ENCODE results near the gene DNAJC18. TPM values are rescaled to one million over a fixed set of nuclear protein-coding genes. Genes with fewer than 3 reads are reported as not detected.

Gene DNAJC18
- total RNA-seq, 2 donors from 2014 or later, result 7.3 to 11.5 TPM

DNA sequence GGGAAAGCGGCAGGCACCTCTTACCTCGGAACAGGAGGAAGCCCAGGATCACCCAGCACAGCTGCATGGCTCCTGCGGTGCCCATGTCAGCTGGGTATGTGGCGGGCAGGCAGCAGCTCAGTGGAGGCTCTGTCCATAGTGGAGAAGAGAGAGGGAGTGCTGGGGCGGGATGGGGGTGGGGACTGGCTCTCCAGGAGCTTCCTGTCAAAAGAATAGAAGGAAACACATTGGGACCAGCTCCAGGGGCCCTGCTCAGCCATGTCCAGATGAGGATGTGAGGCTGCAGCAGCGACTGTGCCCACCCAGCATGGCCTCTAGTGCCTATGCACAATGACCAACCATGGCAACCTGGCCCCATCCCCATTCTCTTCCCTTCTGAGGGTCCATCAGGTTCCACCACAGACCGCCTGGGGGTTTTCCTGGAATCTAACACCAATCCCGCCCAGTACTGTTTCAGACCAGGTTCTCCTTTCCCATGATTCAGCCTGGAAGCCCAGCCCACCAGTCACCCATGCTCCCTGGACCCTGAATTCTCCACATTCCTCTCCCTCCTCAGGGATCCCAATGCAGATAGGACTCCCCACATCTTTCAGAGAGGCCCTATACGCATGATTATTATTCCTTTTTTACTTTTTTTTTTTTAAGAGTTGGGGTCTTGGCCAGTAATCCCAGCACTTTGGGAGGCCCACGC, 23.4 kb upstream of the DNAJC18 start, which contains the start of gene ECSCR:
TSS of gene ECSCR (minus strand) at position 158 of the 691 bp plus-strand sequence. CDS start at position 85, 73 bp downstream.
- Histone ChIP-seq H3K27me3 (replicated peaks; ENCODE audit: insufficient read depth) (no peaks in the 10 kb centered on the region), H3K9me3 (no peaks in the 10 kb centered on the region), H3K4me1 (replicated peaks) (no peaks in the 10 kb centered on the region), H3K4me3 (no peak within 1 kb of the TSS), H3K36me3 (no peaks in the 10 kb centered on the region), H3K27ac (no peak within 1 kb of the TSS)
- TF ChIP-seq POLR2AphosphoS5 (IDR thresholded peaks at IDR 0.05), result no peak
- no peak for TF ChIP-seq POLR2A (IDR thresholded peaks at IDR 0.05)
- no peak for TF ChIP-seq CTCF (IDR thresholded peaks at IDR 0.05)
- no peak for DNase-seq (ENCODE audit: low spot score)
- WGBS, result 87% methylated on average over 10 of the region's 10 CpGs
- intact Hi-C loops (cut with DNase I), result no loop called here

GRCh38 chr5:139461698-139462097, 22.4 kb upstream of the DNAJC18 start:
- H3K4me1 ChIP-seq (replicated peaks), result no peaks in the 10 kb centered on the region
- 90% methylated on average over 5 of the region's 5 CpGs for WGBS
- H3K36me3 ChIP-seq, result no peaks in the 10 kb centered on the region
- no peaks in the 10 kb centered on the region for H3K27me3 ChIP-seq (replicated peaks; ENCODE audit: insufficient read depth)
- TF ChIP-seq POLR2AphosphoS5 (IDR thresholded peaks at IDR 0.05) (no peak), POLR2A (IDR thresholded peaks at IDR 0.05) (no peak), CTCF (IDR thresholded peaks at IDR 0.05) (no peak)
- no peaks in the 10 kb centered on the region for H3K9me3 ChIP-seq
- no peak for DNase-seq (ENCODE audit: low spot score)
- no peak overlapping the region for H3K4me3 ChIP-seq
- intact Hi-C loops (cut with DNase I), result no loop called here
- H3K27ac ChIP-seq, result no peak overlapping the region

DNA sequence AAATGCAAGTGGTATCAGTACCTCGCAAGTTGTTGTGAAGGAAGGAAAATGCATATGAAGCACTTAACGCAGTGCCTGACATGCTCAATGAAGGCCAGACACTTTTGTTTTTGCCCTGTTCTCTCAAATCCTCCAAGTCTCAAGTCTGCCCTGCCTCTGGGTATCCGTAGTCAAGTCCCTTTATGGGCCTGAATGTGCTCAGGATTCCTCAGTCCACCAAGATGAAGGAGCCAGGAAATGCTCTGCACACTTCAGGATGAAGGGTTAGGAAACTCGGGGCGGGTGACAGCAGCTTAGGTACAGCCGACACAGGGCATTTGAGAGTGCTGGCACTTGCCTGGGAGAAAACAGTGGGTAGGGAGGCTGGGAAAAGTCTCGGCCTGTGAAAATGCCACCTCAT, 21.9 kb upstream of the DNAJC18 start:
- no peaks in the 10 kb centered on the region for H3K27me3 ChIP-seq (replicated peaks; ENCODE audit: insufficient read depth)
- TF ChIP-seq POLR2A (IDR thresholded peaks at IDR 0.05), result no peak
- no peak for TF ChIP-seq CTCF (IDR thresholded peaks at IDR 0.05)
- TF ChIP-seq POLR2AphosphoS5 (IDR thresholded peaks at IDR 0.05), result no peak
- H3K27ac ChIP-seq, result no peak overlapping the region
- intact Hi-C loops (cut with DNase I), result no loop called here
- 88% methylated on average over 7 of the region's 7 CpGs for WGBS
- DNase-seq (ENCODE audit: low spot score), result no peak
- H3K36me3 ChIP-seq, result no peaks in the 10 kb centered on the region
- no peaks in the 10 kb centered on the region for H3K9me3 ChIP-seq
- H3K4me3 ChIP-seq, result no peak overlapping the region
- H3K4me1 ChIP-seq (replicated peaks), result no peaks in the 10 kb centered on the region

DNA sequence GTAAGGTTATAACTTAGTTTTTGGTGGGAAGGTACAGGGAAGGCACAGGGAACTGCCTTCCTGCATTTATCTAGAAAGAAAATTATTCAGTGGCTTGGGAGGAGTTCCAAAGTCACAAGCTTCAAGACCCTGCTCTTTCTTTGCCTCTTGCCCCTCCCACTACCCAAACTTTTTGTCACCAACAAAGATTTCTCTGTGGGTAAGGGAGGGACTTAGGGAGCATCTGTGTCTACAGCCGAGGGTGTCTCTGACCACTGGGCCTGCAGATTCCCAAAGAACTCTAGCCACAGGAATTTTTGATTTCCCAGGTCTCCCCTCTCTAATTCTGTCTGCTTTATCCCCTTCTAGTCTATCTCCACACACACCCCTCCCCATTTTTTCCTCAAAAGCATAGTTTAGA, 21.1 kb upstream of the DNAJC18 start:
- Histone ChIP-seq H3K27ac (no peak overlapping the region), H3K9me3 (no peaks in the 10 kb centered on the region), H3K27me3 (replicated peaks; ENCODE audit: insufficient read depth) (no peaks in the 10 kb centered on the region), H3K36me3 (no peaks in the 10 kb centered on the region), H3K4me3 (no peak overlapping the region), H3K4me1 (replicated peaks) (no peaks in the 10 kb centered on the region)
- 89% methylated on average over 1 of the region's 1 CpG for WGBS
- intact Hi-C loops (cut with DNase I), result no loop called here
- TF ChIP-seq POLR2A (IDR thresholded peaks at IDR 0.05), result no peak
- no peak for TF ChIP-seq POLR2AphosphoS5 (IDR thresholded peaks at IDR 0.05)
- no peak for TF ChIP-seq CTCF (IDR thresholded peaks at IDR 0.05)
- no peak for DNase-seq (ENCODE audit: low spot score)

DNA sequence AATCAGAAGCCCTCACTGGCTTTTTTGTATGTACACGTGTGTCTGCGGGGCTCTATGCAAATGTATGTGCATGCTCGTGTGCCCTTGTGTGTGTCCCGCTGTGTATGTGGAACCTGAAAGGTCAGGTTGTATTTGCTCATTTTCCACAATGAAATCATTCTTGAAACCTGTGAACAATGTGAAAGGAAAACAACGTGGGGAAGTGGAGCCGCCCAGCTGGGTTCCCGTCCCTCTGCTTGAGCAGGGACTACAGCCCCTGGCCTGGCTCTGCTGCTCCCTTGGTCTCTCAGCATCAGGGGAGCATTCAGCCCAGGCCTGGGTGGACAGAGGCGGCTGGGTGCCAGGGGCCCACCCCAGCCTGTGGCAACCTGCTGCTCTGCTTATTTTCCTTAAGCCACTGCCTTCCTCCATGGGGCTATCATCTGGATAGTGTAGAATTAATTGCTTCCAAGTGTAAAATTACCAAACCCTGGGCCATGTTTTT, 20.2 kb upstream of the DNAJC18 start:
- Histone ChIP-seq H3K4me1 (replicated peaks) (no peaks in the 10 kb centered on the region), H3K27ac (no peak overlapping the region), H3K36me3 (no peaks in the 10 kb centered on the region), H3K9me3 (no peaks in the 10 kb centered on the region), H3K27me3 (replicated peaks; ENCODE audit: insufficient read depth) (no peaks in the 10 kb centered on the region), H3K4me3 (no peak overlapping the region)
- 59% methylated on average over 8 of the region's 8 CpGs for WGBS
- intact Hi-C loops (cut with DNase I), result no loop called here
- no peak for DNase-seq (ENCODE audit: low spot score)
- no peak for TF ChIP-seq CTCF (IDR thresholded peaks at IDR 0.05)
- TF ChIP-seq POLR2AphosphoS5 (IDR thresholded peaks at IDR 0.05), result no peak
- no peak for TF ChIP-seq POLR2A (IDR thresholded peaks at IDR 0.05)
